Chondrocyte (in vitro differentiated cells): ENCODE measurements around the gene ECD. TPM values are rescaled to one million over a fixed set of nuclear protein-coding genes. Genes with fewer than 3 reads are reported as not detected.

Experiments
- DNase-seq: peaks from one replicate; pipeline ENCODE4 v3.0.0; 2021; ENCODE audit warnings: mixed read lengths, low spot score
- H3K27ac Mint-ChIP-seq: one replicate; pipeline ENCODE4 v1.8.0; 2021; ENCODE audit warnings: mild to moderate bottlenecking, moderate library complexity, mixed read lengths; ENCODE audit not compliant: unreplicated experiment
- H3K27me3 Mint-ChIP-seq: 2 replicates; pipeline ENCODE4 v1.8.0; 2021; ENCODE audit warnings: low read depth, mixed read lengths
- H3K36me3 Mint-ChIP-seq: 2 replicates; pipeline ENCODE4 v1.8.0; 2021; ENCODE audit warnings: low read depth, mixed read lengths
- H3K4me1 Mint-ChIP-seq: 2 replicates; pipeline ENCODE4 v1.8.0; 2021; ENCODE audit warnings: low read depth, mild to moderate bottlenecking, mixed read lengths
- H3K4me3 Mint-ChIP-seq: one replicate; pipeline ENCODE4 v1.8.0; 2021; ENCODE audit warnings: mild to moderate bottlenecking, moderate library complexity, mixed read lengths; ENCODE audit not compliant: unreplicated experiment
- H3K9me3 Mint-ChIP-seq: 2 replicates; pipeline ENCODE4 v1.8.0; 2021; ENCODE audit warnings: low read depth, mixed read lengths
- CTCF ChIP-seq: fragments of 200-600 bp; sonication (generic); IDR thresholded peaks from 2 replicates; pipeline ENCODE4 v1.5.0; 2021; ENCODE audit warnings: antibody characterized with exemption, mild to moderate bottlenecking, moderate library complexity
- total RNA-seq: library from RNA; stranded (reverse); gene quantifications from 3 replicates; pipeline ENCODE4 v1.2.1, GENCODE V29; 2021

ECD gene
- total RNA-seq, 1 donor from 2014 or later = 26.6 TPM

GRCh38 chr10:73141603-73142002 lies 26.2 kb downstream of the ECD start:
- no peak overlapping the region for H3K4me3 Mint-ChIP-seq
- H3K27ac Mint-ChIP-seq = no peak overlapping the region
- no peak for DNase-seq
- H3K9me3 Mint-ChIP-seq = no peaks in the 10 kb centered on the region
- no peaks in the 10 kb centered on the region for H3K27me3 Mint-ChIP-seq
- TF ChIP-seq CTCF = no peak
- H3K36me3 Mint-ChIP-seq = peaks cover 33% of the 10 kb centered on the region
- H3K4me1 Mint-ChIP-seq = no peaks in the 10 kb centered on the region

- no peak for TF ChIP-seq CTCF
- Mint-ChIP-seq H3K27me3 (no peaks in the 10 kb centered on the region), H3K4me1 (no peaks in the 10 kb centered on the region), H3K27ac (no peak overlapping the region), H3K4me3 (no peak overlapping the region), H3K36me3 (peaks cover 37% of the 10 kb centered on the region), H3K9me3 (no peaks in the 10 kb centered on the region)
- DNase-seq = no peak
These were observed 28.6 kb downstream of the ECD start for GRCh38 chr10:73139251-73139650.

GRCh38 chr10:73136627-73137026 lies 31.2 kb downstream of the ECD start:
- H3K27ac Mint-ChIP-seq = no peak overlapping the region
- DNase-seq = no peak
- TF ChIP-seq CTCF = no peak
- no peak overlapping the region for H3K4me3 Mint-ChIP-seq
- H3K9me3 Mint-ChIP-seq = no peaks in the 10 kb centered on the region
- no peaks in the 10 kb centered on the region for H3K4me1 Mint-ChIP-seq
- peaks cover 37% of the 10 kb centered on the region for H3K36me3 Mint-ChIP-seq
- no peaks in the 10 kb centered on the region for H3K27me3 Mint-ChIP-seq

- Mint-ChIP-seq H3K4me3 (no peak overlapping the region), H3K36me3 (peaks cover 42% of the 10 kb centered on the region), H3K9me3 (no peaks in the 10 kb centered on the region), H3K4me1 (no peaks in the 10 kb centered on the region), H3K27ac (no peak overlapping the region), H3K27me3 (no peaks in the 10 kb centered on the region)
- no peak for TF ChIP-seq CTCF
- no peak for DNase-seq
These were observed 33.1 kb downstream of the ECD start for GRCh38 chr10:73134727-73135126.

- Mint-ChIP-seq H3K36me3 (peaks cover 33% of the 10 kb centered on the region), H3K9me3 (no peaks in the 10 kb centered on the region), H3K27me3 (no peaks in the 10 kb centered on the region), H3K4me3 (no peak overlapping the region), H3K4me1 (no peaks in the 10 kb centered on the region), H3K27ac (no peak overlapping the region)
- TF ChIP-seq CTCF = no peak
- no peak for DNase-seq
These were observed 35.7 kb downstream of the ECD start for GRCh38 chr10:73131913-73132686.
